HEK293 (cell line): ENCODE results near the gene CEP112.

Experiments
- CTCF ChIA-PET: fragments of 350-600 bp; formaldehyde crosslinking; extraction: SDS; loops from one replicate; lab custom pipeline; 2021; ENCODE audit warnings: antibody characterized with exemption; lab: Yijun Ruan, JAX
- POLR2A ChIA-PET: fragments of 300-600 bp; formaldehyde crosslinking; extraction: SDS; loops from one replicate; lab custom pipeline; 2020; ENCODE audit warnings: antibody characterized with exemption, inconsistent platforms; lab: Yijun Ruan, JAX
- H3K27ac ChIP-seq: fragments of 200-500 bp; sonication (Bioruptor generic); 2 replicates; pipeline ENCODE4 v1.5.1; 2014; ENCODE audit warnings: low read depth, low read length, control low read depth, inconsistent platforms; ENCODE audit errors: extremely low read depth
- H3K36me3 ChIP-seq, 2 experiments: fragments of 200-500 bp in 1 of 2; sonication (Bioruptor generic) in 1 of 2; 1 replicate in 1 of 2; 2 replicates in 1 of 2; pipeline ENCODE4 v1.5.1; 2014 to 2017; ENCODE audit warnings: inconsistent platforms in 2 of 2, low read length in 2 of 2; ENCODE audit not compliant: control insufficient read depth in 2 of 2, insufficient read depth in 1 of 2
- H3K4me1 ChIP-seq: fragments of 200-500 bp; sonication (Bioruptor generic); 2 replicates; pipeline ENCODE4 v1.5.1; 2014; ENCODE audit warnings: mild to moderate bottlenecking, low read length, inconsistent platforms; ENCODE audit not compliant: control insufficient read depth, insufficient read depth
- H3K4me3 ChIP-seq: 2 replicates; pipeline ENCODE4 v1.5.1; 2011; ENCODE audit warnings: low read depth, mild to moderate bottlenecking, control low read depth, low read length, moderate library complexity
- H3K9me3 ChIP-seq: fragments of 200-500 bp; sonication (Bioruptor generic); 2 replicates; pipeline ENCODE4 v1.5.1; 2014; ENCODE audit warnings: low read depth, low read length, inconsistent platforms; ENCODE audit not compliant: control insufficient read depth, insufficient read depth
- BCL6B ChIP-seq: fragments of 450-650 bp; formaldehyde crosslinking; IDR thresholded peaks from 2 replicates; pipeline ENCODE4 v1.5.1; 2017; ENCODE audit warnings: missing biosample characterization, missing genetic modification characterization
- GFI1B ChIP-seq: fragments of 450-650 bp; formaldehyde crosslinking; IDR thresholded peaks from 2 replicates; pipeline ENCODE4 v1.5.1; 2016; ENCODE audit warnings: missing biosample characterization, missing genetic modification characterization
- GLI2 ChIP-seq: fragments of 450-650 bp; formaldehyde crosslinking; IDR thresholded peaks from 2 replicates; pipeline ENCODE4; 2017; ENCODE audit warnings: missing biosample characterization, missing genetic modification characterization, low read depth, borderline replicate concordance
- GLIS1 ChIP-seq: fragments of 450-650 bp; formaldehyde crosslinking; IDR thresholded peaks from 2 replicates; pipeline ENCODE4 v1.5.1; 2016; ENCODE audit warnings: missing biosample characterization, missing genetic modification characterization
- KLF17 ChIP-seq: fragments of 450-650 bp; formaldehyde crosslinking; IDR thresholded peaks from 2 replicates; pipeline ENCODE4 v1.5.1; 2016; ENCODE audit warnings: missing biosample characterization, missing genetic modification characterization
- MEIS1 ChIP-seq: sonication (generic); formaldehyde crosslinking; IDR thresholded peaks from 2 replicates; pipeline ENCODE4 v1.8.1; 2022; ENCODE audit warnings: missing genetic modification reagents, mild to moderate bottlenecking, borderline replicate concordance
- OSR2 ChIP-seq: fragments of 450-650 bp; formaldehyde crosslinking; IDR thresholded peaks from 2 replicates; pipeline ENCODE4 v1.5.1; 2016; ENCODE audit warnings: missing biosample characterization, missing genetic modification characterization
- REPIN1 ChIP-seq: fragments of 450-650 bp; formaldehyde crosslinking; IDR thresholded peaks from 2 replicates; pipeline ENCODE4 v1.5.1; 2017; ENCODE audit warnings: missing biosample characterization, missing genetic modification characterization, low read depth
- SCRT2 ChIP-seq: fragments of 450-650 bp; formaldehyde crosslinking; IDR thresholded peaks from 2 replicates; pipeline ENCODE4 v1.5.1; 2016; ENCODE audit warnings: missing biosample characterization, missing genetic modification characterization
- SP7 ChIP-seq: fragments of 450-650 bp; formaldehyde crosslinking; IDR thresholded peaks from 2 replicates; pipeline ENCODE4 v1.5.1; 2016; ENCODE audit warnings: missing biosample characterization, missing genetic modification characterization
- ZBTB20 ChIP-seq: fragments of 450-650 bp; formaldehyde crosslinking; IDR thresholded peaks from 2 replicates; pipeline ENCODE4 v1.5.1; 2016; ENCODE audit warnings: missing biosample characterization, missing genetic modification characterization
- ZBTB8A ChIP-seq: fragments of 450-650 bp; formaldehyde crosslinking; IDR thresholded peaks from 2 replicates; pipeline ENCODE4 v1.5.1; 2016; ENCODE audit warnings: missing biosample characterization, missing genetic modification characterization
- ZNF155 ChIP-seq: fragments of 450-650 bp; formaldehyde crosslinking; IDR thresholded peaks from 2 replicates; pipeline ENCODE4 v1.5.1; 2016; ENCODE audit warnings: missing biosample characterization, missing genetic modification characterization
- ZNF518A ChIP-seq: fragments of 450-650 bp; formaldehyde crosslinking; conservative IDR thresholded peaks from 2 replicates; pipeline ENCODE4 v1.5.1; 2016; ENCODE audit warnings: low read depth, missing biosample characterization, missing genetic modification characterization
- ZNF544 ChIP-seq: fragments of 450-650 bp; formaldehyde crosslinking; IDR thresholded peaks from 2 replicates; pipeline ENCODE4 v1.5.0; 2017; ENCODE audit warnings: missing biosample characterization, missing genetic modification characterization
- ZNF791 ChIP-seq: fragments of 450-650 bp; formaldehyde crosslinking; IDR thresholded peaks from 2 replicates; pipeline ENCODE4 v1.5.1; 2016; ENCODE audit warnings: missing biosample characterization, missing genetic modification characterization
- TF ChIP-seq, protein P1 (sequence below): fragments of 450-650 bp; formaldehyde crosslinking; IDR thresholded peaks from 2 replicates; pipeline ENCODE4 v1.5.1; 2016; ENCODE audit warnings: missing biosample characterization, missing genetic modification characterization
- TF ChIP-seq, protein P2 (sequence below): fragments of 450-650 bp; formaldehyde crosslinking; IDR thresholded peaks from 2 replicates; pipeline ENCODE4 v1.5.1; 2016; ENCODE audit warnings: missing biosample characterization, missing genetic modification characterization
- TF ChIP-seq, protein P3 (sequence below): fragments of 450-650 bp; formaldehyde crosslinking; IDR thresholded peaks from 2 replicates; pipeline ENCODE4 v1.5.1; 2016; ENCODE audit warnings: missing biosample characterization, missing genetic modification characterization
- TF ChIP-seq, protein P4 (sequence below): fragments of 450-650 bp; formaldehyde crosslinking; IDR thresholded peaks from 2 replicates; pipeline ENCODE4 v1.5.1; 2017; ENCODE audit warnings: missing biosample characterization, missing genetic modification characterization

CEP112 gene

DNA sequence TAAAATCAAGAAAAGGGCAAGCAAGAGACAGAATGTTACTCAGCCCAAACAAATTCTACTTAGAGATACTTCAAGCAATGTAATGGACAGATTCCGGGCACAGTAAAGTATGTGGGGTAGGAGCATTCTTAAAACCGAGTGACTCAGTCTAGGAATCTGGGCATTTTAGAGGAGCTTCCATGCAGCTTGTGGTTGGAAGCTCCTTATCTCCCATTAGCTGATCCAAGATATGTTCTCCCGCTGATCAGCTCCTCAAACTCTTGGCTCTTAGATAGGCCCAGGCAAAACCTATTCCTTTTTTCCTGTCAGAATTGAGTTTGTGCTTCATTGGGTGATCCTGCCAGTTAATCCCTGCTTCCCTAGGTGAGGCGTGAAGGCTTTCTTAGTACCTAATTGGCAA lies 303.3 kb downstream of the CEP112 start:
- Histone ChIP-seq H3K27ac (no peak overlapping the region), H3K4me1 (no peaks in the 10 kb centered on the region; the same call in 1 of the 2 replicates), H3K9me3 (no peaks in the 10 kb centered on the region), H3K36me3 (no peaks in the 10 kb centered on the region; a peak in 1 of 3 replicates), H3K4me3 (no peak overlapping the region)
- CTCF ChIA-PET: no interaction called here
- no peak for TF ChIP-seq ZBTB8A
- no peak for TF ChIP-seq SCRT2 (tag by site-specific recombination)
- TF ChIP-seq BCL6B (tag by site-specific recombination): no peak
- TF ChIP-seq SP7 (tag by site-specific recombination): no peak
- no peak for TF ChIP-seq KLF17
- TF ChIP-seq ZNF791 (tag by site-specific recombination): no peak
- no peak for TF ChIP-seq OSR2 (tag by site-specific recombination)
- TF ChIP-seq, protein P1, sequence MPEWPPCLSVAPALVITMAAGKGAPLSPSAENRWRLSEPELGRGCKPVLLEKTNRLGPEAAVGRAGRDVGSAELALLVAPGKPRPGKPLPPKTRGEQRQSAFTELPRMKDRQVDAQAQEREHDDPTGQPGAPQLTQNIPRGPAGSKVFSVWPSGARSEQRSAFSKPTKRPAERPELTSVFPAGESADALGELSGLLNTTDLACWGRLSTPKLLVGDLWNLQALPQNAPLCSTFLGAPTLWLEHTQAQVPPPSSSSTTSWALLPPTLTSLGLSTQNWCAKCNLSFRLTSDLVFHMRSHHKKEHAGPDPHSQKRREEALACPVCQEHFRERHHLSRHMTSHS (tag by site-specific recombination): no peak
- TF ChIP-seq, protein P2, sequence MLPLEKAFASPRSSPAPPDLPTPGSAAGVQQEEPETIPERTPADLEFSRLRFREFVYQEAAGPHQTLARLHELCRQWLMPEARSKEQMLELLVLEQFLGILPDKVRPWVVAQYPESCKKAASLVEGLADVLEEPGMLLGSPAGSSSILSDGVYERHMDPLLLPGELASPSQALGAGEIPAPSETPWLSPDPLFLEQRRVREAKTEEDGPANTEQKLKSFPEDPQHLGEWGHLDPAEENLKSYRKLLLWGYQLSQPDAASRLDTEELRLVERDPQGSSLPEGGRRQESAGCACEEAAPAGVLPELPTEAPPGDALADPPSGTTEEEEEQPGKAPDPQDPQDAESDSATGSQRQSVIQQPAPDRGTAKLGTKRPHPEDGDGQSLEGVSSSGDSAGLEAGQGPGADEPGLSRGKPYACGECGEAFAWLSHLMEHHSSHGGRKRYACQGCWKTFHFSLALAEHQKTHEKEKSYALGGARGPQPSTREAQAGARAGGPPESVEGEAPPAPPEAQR (tag by site-specific recombination): no peak
- TF ChIP-seq ZNF518A: no peak
- no peak for TF ChIP-seq GLIS1 (tag by site-specific recombination)
- TF ChIP-seq REPIN1: no peak
- no peak for TF ChIP-seq GLI2 (tag by site-specific recombination)
- TF ChIP-seq GFI1B (tag by site-specific recombination): no peak
- TF ChIP-seq, protein P3, sequence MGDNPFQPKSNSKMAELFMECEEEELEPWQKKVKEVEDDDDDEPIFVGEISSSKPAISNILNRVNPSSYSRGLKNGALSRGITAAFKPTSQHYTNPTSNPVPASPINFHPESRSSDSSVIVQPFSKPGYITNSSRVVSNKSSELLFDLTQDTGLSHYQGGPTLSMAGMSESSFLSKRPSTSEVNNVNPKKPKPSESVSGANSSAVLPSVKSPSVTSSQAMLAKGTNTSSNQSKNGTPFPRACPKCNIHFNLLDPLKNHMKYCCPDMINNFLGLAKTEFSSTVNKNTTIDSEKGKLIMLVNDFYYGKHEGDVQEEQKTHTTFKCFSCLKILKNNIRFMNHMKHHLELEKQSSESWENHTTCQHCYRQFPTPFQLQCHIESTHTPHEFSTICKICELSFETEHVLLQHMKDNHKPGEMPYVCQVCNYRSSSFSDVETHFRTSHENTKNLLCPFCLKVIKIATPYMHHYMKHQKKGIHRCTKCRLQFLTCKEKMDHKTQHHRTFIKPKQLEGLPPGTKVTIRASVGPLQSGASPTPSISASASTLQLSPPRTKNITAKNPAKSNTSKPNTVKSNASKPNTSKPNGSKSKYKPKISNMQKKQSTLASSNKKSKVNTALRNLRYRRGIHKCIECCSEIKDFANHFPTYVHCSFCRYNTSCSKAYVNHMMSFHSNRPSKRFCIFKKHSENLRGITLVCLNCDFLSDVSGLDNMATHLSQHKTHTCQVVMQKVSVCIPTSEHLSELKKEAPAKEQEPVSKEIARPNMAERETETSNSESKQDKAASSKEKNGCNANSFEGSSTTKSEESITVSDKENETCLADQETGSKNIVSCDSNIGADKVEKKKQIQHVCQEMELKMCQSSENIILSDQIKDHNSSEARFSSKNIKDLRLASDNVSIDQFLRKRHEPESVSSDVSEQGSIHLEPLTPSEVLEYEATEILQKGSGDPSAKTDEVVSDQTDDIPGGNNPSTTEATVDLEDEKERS (tag by site-specific recombination): no peak
- TF ChIP-seq ZBTB20 (tag by site-specific recombination): no peak
- no peak for TF ChIP-seq ZNF155
- no peak for TF ChIP-seq MEIS1 (CRISPR knock-in tag)
- TF ChIP-seq ZNF544 (tag by site-specific recombination): no peak
- TF ChIP-seq, protein P4, sequence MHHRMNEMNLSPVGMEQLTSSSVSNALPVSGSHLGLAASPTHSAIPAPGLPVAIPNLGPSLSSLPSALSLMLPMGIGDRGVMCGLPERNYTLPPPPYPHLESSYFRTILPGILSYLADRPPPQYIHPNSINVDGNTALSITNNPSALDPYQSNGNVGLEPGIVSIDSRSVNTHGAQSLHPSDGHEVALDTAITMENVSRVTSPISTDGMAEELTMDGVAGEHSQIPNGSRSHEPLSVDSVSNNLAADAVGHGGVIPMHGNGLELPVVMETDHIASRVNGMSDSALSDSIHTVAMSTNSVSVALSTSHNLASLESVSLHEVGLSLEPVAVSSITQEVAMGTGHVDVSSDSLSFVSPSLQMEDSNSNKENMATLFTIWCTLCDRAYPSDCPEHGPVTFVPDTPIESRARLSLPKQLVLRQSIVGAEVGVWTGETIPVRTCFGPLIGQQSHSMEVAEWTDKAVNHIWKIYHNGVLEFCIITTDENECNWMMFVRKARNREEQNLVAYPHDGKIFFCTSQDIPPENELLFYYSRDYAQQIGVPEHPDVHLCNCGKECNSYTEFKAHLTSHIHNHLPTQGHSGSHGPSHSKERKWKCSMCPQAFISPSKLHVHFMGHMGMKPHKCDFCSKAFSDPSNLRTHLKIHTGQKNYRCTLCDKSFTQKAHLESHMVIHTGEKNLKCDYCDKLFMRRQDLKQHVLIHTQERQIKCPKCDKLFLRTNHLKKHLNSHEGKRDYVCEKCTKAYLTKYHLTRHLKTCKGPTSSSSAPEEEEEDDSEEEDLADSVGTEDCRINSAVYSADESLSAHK (tag by site-specific recombination): no peak
- POLR2A ChIA-PET: no interaction called here
